Right atrium auricular region (tissue), 2 donors: Measurements from ENCODE around the gene THSD8. TPM values are rescaled to one million over a fixed set of nuclear protein-coding genes. Genes with fewer than 3 reads are reported as not detected.
"Not testable (repeated sequence)": the region's sequence is repeated elsewhere in the genome, so short reads cannot be mapped to it uniquely, and the experiment has no call there.

Experiments used
- DNase-seq: peaks from one replicate; pipeline ENCODE4 v3.0.0-alpha.2; 2019; ENCODE audit warnings: low spot score
- H3K27ac ChIP-seq, 2 donors: fragments of 200-600 bp; sonication (generic); 1 replicate in 1 of 2; 2 replicates in 1 of 2; pipeline ENCODE4 v1.5.1; 2016 to 2019
- H3K27me3 ChIP-seq, 2 donors: fragments of 200-600 bp; sonication (generic); one replicate each; pipeline versions ENCODE4 v1.5.1 to v1.6.0; 2017 to 2019
- H3K36me3 ChIP-seq: fragments of 200-600 bp; sonication (generic); one replicate; pipeline ENCODE4 v1.5.1; 2016
- H3K4me1 ChIP-seq, 2 donors: fragments of 200-600 bp; sonication (generic); one replicate each; pipeline versions ENCODE4 v1.5.1 to v1.6.0; 2017 to 2019
- H3K4me3 ChIP-seq, 2 donors: fragments of 200-600 bp; sonication (generic); 1 replicate in 1 of 2; 2 replicates in 1 of 2; pipeline ENCODE4 v1.5.1; 2017 to 2019; ENCODE audit warnings: mild to moderate bottlenecking in 1 of 2, moderate library complexity in 1 of 2
- H3K9me3 ChIP-seq, 2 donors: fragments of 200-600 bp; sonication (generic); one replicate each; pipeline ENCODE4 v1.5.1; 2019
- CTCF ChIP-seq, 2 donors: fragments of 200-600 bp; sonication (generic); IDR thresholded peaks; one replicate each; pipeline ENCODE4 v1.5.1; 2019; ENCODE audit warnings: antibody characterized with exemption in 2 of 2
- microRNA-seq, 2 donors: library from miRNA; unstranded; fragments of <30 nt; microRNA quantifications; one replicate each; pipeline ENCODE4, GENCODE V29; 2016 to 2017; ENCODE audit warnings: borderline number of aligned reads in 2 of 2, borderline replicate concordance in 1 of 2
- total RNA-seq, 2 donors: library from RNA; depleted of rRNA; stranded (reverse); fragments of >200 nt; gene quantifications; one replicate each; pipeline ENCODE4 v1.1.0, GENCODE V29; 2016

The THSD8 gene
- total RNA-seq, 2 donors from 2014 or later, result not detected

GRCh38 chr19:12843999-12844732 is 42.3 kb downstream of the THSD8 start:
- peaks cover 19 to 28% of the 10 kb centered on the region in 2 donors for H3K27me3 ChIP-seq
- no peak for TF ChIP-seq CTCF (IDR thresholded peaks at IDR 0.05)
- DNase-seq, result no peak
- no peaks in the 10 kb centered on the region for H3K36me3 ChIP-seq
- H3K4me3 ChIP-seq, result no peak overlapping the region
- no peaks in the 10 kb centered on the region for H3K9me3 ChIP-seq
- H3K27ac ChIP-seq, result no peak overlapping the region
- H3K4me1 ChIP-seq, result peaks cover 0 to 21% of the 10 kb centered on the region in 2 donors

DNA sequence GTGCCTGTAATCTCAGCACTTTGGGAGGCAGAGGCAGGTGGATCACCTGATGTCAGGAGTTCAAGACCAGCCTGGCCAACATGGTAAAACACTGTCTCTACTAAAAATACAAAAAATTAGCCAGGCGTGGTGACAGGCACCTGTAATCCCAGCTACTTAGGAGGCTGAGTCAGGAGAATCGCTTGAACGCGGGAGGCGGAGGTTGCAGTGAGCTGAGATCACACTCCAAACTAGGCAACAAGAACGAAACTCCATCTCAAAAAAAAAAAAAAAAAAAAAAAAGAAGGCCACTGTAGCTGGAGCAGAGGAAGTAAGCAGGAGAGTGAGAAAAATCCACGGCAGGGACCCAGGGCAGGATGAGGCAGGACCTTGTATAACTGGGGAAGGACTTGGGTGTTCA is 44.7 kb downstream of the THSD8 start:
- not testable (repeated sequence) for H3K27me3 ChIP-seq, H3K27ac ChIP-seq, H3K36me3 ChIP-seq, DNase-seq, H3K9me3 ChIP-seq, H3K4me3 ChIP-seq
- H3K4me1 ChIP-seq, result peaks cover 0 to 11% of the 10 kb centered on the region in 2 donors

GRCh38 chr19:12847159-12848139 is 45.6 kb downstream of the THSD8 start:
- no peak overlapping the region for H3K27ac ChIP-seq
- no peaks in the 10 kb centered on the region for H3K9me3 ChIP-seq
- no peaks in the 10 kb centered on the region for H3K36me3 ChIP-seq
- peak; percentile 86 for DNase-seq
- peak overlapping the region in 1 of 2 donors; percentile 24 for H3K4me3 ChIP-seq
- peaks cover 0 to 11% of the 10 kb centered on the region in 2 donors for H3K4me1 ChIP-seq
- TF ChIP-seq CTCF (IDR thresholded peaks at IDR 0.05), result peak; percentile 99 to 100
- no peaks in the 10 kb centered on the region for H3K27me3 ChIP-seq

Small RNA genes lying within 50 kb of the gene (microRNA-seq; reads per million reads assigned to microRNA genes)
- gene MIR5684, result 0 to 0.71 reads per million in 2 donors
- 0 reads per million in 2 donors for gene MIR6794

Other genes with a start within 250 kb of the THSD8 start
- gene ZNF490, start 191.3 kb upstream of the THSD8 start, total RNA-seq, result 1 to 10 TPM; 2.5 to 4.5 TPM
- 10 to 100 TPM in 1 of 2 donors, 1 to 10 TPM in 1; 8.2 to 10.1 TPM for gene ZNF791, start 191.1 kb upstream of the THSD8 start, total RNA-seq
- gene MAN2B1, start 135.3 kb upstream of the THSD8 start, total RNA-seq, result 10 to 100 TPM; 33.7 to 35.5 TPM
- gene WDR83, start 135.3 kb upstream of the THSD8 start, total RNA-seq, result 10 to 100 TPM; 10.1 to 11.6 TPM
- 10 to 100 TPM; 59.8 to 60.1 TPM for gene DHPS, start 120.2 kb upstream of the THSD8 start, total RNA-seq
- gene GNG14, start 114.1 kb upstream of the THSD8 start, total RNA-seq, result not detected
- 1 to 10 TPM; 1.8 TPM for gene FBXW9, start 105.4 kb upstream of the THSD8 start, total RNA-seq
- gene TNPO2, start 78.1 kb upstream of the THSD8 start, total RNA-seq, result 10 to 100 TPM; 35.9 to 55.2 TPM
- gene TRIR, start 67.4 kb upstream of the THSD8 start, total RNA-seq, result 100 to 1,000 TPM; 262 to 287 TPM
- gene GET3, start 64.6 kb upstream of the THSD8 start, total RNA-seq, result 10 to 100 TPM; 44.6 to 55.1 TPM
- not detected for gene BEST2, start 50.3 kb upstream of the THSD8 start, total RNA-seq
- gene HOOK2, start 26.5 kb upstream of the THSD8 start, total RNA-seq, result 10 to 100 TPM; 11.4 to 12.2 TPM
- 100 to 1,000 TPM; 321 to 506 TPM for gene JUNB, start 10.6 kb upstream of the THSD8 start, total RNA-seq
- gene PRDX2, start 269 bp upstream of the THSD8 start, total RNA-seq, result 100 to 1,000 TPM; 702 to 859 TPM
- 1 to 10 TPM; 3.1 to 4.0 TPM for gene RNASEH2A, start 4.5 kb downstream of the THSD8 start, total RNA-seq
- gene RTBDN, start 32.5 kb downstream of the THSD8 start, total RNA-seq, result not detected
- not detected for gene MAST1, start 36.4 kb downstream of the THSD8 start, total RNA-seq
- gene DNASE2, start 79.4 kb downstream of the THSD8 start, total RNA-seq, result 10 to 100 TPM; 24.2 to 24.9 TPM
- gene KLF1, start 85.1 kb downstream of the THSD8 start, total RNA-seq, result under 1 TPM in 1 of 2 donors, not detected in 1; 0.26 TPM
- 10 to 100 TPM; 28.4 to 58.3 TPM for gene GCDH, start 89.1 kb downstream of the THSD8 start, total RNA-seq
- gene SYCE2, start 117.2 kb downstream of the THSD8 start, total RNA-seq, result not detected
- 10 to 100 TPM; 36.4 TPM for gene FARSA, start 131.6 kb downstream of the THSD8 start, total RNA-seq
- gene CALR, start 136.5 kb downstream of the THSD8 start, total RNA-seq, result 100 to 1,000 TPM; 285 to 289 TPM
- gene RAD23A, start 143.8 kb downstream of the THSD8 start, total RNA-seq, result 100 to 1,000 TPM; 178 to 185 TPM
- 10 to 100 TPM; 48.5 to 58.7 TPM for gene GADD45GIP1, start 155.2 kb downstream of the THSD8 start, total RNA-seq
- gene DAND5, start 167.5 kb downstream of the THSD8 start, total RNA-seq, result 10 to 100 TPM in 1 of 2 donors, 1 to 10 TPM in 1; 2.9 to 10.7 TPM
- 10 to 100 TPM; 56.5 to 69.8 TPM for gene NFIX, start 193.4 kb downstream of the THSD8 start, total RNA-seq